ENCODE data around the gene RNASE11. TPM values are rescaled to one million over a fixed set of nuclear protein-coding genes. Genes with fewer than 3 reads are reported as not detected.

The RNASE11 gene
- total and polyA plus RNA-seq, 10 of the 15 experiments (the other 5 are each of a cell fraction or from before 2014, with no cell fraction given) = not detected

DNA sequence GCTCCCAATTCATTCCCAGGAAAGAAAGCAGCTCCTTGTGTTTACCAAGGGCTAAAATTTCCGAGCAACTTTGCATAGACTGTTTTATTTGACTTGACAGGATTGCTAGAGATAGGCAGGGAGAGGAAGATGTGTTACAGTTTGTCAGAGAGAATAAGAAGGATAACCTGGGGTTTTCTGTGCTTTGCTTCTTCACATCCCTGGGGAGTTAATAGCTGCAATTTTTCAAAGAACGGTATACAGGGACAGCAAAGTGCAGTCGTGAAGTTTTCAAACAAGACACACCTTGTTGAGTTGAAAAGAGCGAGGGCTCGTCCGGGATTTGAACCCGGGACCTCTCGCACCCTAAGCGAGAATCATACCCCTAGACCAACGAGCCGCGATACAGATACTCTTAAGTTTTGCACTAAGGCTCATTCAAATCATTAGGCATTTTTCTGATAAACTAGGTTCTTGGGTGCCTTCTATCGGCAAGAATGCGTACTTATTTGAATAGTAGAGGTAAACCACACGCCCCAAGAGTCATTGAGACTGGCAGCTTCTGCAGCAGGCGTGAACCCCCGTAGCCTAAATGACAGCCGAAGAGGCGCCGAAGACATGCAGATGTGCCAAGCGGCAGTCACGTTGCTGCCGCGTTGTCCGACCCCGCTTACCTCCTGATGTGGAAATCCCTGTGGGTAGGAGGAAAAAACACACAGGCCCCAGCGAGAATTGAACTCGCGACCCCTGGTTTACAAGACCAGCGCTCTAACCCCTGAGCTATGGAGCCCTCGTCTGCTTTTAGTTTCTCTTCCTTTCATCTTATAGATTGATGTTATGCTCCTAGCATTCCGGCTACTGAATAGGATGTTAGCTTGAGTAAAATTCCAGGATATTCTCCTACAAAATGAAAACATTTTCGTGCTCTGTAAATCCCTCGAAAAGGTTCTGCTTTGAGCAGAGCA, 25.6 kb upstream of the RNASE11 start (continued):
- TF ChIP-seq NFXL1 (IDR thresholded peaks at IDR 0.05; ENCODE audit: borderline replicate concordance) (no peak), ATF7 (IDR thresholded peaks at IDR 0.05; ENCODE audit: low read depth) (peak; percentile 43; the same call in 1 of the 2 replicates), TCF12 (IDR thresholded peaks at IDR 0.05; ENCODE audit: low read depth, low read length) (no peak; the same call in 1 of the 2 replicates), RFX5 (IDR thresholded peaks at IDR 0.05; ENCODE audit: low read depth, low read length) (no peak), RB1 (IDR thresholded peaks at IDR 0.05; ENCODE audit: borderline replicate concordance) (peak; percentile 63; the same call in 1 of the 2 replicates), ZBED1 (IDR thresholded peaks at IDR 0.05; ENCODE audit: borderline replicate concordance) (no peak; the same call in 1 of the 2 replicates), PAX8 (IDR thresholded peaks at IDR 0.05) (no peak), CREM (IDR thresholded peaks at IDR 0.05; ENCODE audit: low read depth) (0 out of 2 replicates have a peak, but pooled peaks have one; percentile 35), NFYB (IDR thresholded peaks at IDR 0.05; ENCODE audit: insufficient read depth, low read depth, low read length) (no peak), CHD4 (IDR thresholded peaks at IDR 0.05) (no peak), NBN (IDR thresholded peaks at IDR 0.05) (peak; percentile 96), TAF1 (IDR thresholded peaks at IDR 0.05; ENCODE audit: borderline replicate concordance, low read depth, low read length) (no peak), SUZ12 (IDR thresholded peaks at IDR 0.05; ENCODE audit: unreplicated experiment) (no peak), SMARCA5 (IDR thresholded peaks at IDR 0.05) (peak; percentile 94), ZNF384 (IDR thresholded peaks at IDR 0.05; ENCODE audit: borderline replicate concordance, low read depth, low read length) (no peak), NR2C1 (IDR thresholded peaks at IDR 0.05) (no peak), ETV6 (conservative IDR thresholded peaks at IDR 0.05 in 1 of 2, IDR thresholded peaks at IDR 0.05 in 1 of 2; ENCODE audit: borderline replicate concordance in 1 of 2, low read depth in 1 of 2) (0 out of 4 replicates have a peak, but pooled peaks of 1 of the 2 experiments have one; percentile 27)
- TF ChIP-seq, protein P1, sequence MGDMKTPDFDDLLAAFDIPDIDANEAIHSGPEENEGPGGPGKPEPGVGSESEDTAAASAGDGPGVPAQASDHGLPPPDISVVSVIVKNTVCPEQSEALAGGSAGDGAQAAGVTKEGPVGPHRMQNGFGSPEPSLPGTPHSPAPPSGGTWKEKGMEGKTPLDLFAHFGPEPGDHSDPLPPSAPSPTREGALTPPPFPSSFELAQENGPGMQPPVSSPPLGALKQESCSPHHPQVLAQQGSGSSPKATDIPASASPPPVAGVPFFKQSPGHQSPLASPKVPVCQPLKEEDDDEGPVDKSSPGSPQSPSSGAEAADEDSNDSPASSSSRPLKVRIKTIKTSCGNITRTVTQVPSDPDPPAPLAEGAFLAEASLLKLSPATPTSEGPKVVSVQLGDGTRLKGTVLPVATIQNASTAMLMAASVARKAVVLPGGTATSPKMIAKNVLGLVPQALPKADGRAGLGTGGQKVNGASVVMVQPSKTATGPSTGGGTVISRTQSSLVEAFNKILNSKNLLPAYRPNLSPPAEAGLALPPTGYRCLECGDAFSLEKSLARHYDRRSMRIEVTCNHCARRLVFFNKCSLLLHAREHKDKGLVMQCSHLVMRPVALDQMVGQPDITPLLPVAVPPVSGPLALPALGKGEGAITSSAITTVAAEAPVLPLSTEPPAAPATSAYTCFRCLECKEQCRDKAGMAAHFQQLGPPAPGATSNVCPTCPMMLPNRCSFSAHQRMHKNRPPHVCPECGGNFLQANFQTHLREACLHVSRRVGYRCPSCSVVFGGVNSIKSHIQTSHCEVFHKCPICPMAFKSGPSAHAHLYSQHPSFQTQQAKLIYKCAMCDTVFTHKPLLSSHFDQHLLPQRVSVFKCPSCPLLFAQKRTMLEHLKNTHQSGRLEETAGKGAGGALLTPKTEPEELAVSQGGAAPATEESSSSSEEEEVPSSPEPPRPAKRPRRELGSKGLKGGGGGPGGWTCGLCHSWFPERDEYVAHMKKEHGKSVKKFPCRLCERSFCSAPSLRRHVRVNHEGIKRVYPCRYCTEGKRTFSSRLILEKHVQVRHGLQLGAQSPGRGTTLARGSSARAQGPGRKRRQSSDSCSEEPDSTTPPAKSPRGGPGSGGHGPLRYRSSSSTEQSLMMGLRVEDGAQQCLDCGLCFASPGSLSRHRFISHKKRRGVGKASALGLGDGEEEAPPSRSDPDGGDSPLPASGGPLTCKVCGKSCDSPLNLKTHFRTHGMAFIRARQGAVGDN (IDR thresholded peaks at IDR 0.05) = no peak
- TF ChIP-seq, protein P2, sequence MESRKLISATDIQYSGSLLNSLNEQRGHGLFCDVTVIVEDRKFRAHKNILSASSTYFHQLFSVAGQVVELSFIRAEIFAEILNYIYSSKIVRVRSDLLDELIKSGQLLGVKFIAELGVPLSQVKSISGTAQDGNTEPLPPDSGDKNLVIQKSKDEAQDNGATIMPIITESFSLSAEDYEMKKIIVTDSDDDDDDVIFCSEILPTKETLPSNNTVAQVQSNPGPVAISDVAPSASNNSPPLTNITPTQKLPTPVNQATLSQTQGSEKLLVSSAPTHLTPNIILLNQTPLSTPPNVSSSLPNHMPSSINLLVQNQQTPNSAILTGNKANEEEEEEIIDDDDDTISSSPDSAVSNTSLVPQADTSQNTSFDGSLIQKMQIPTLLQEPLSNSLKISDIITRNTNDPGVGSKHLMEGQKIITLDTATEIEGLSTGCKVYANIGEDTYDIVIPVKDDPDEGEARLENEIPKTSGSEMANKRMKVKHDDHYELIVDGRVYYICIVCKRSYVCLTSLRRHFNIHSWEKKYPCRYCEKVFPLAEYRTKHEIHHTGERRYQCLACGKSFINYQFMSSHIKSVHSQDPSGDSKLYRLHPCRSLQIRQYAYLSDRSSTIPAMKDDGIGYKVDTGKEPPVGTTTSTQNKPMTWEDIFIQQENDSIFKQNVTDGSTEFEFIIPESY (IDR thresholded peaks at IDR 0.05) = no peak
- TF ChIP-seq, protein P3, sequence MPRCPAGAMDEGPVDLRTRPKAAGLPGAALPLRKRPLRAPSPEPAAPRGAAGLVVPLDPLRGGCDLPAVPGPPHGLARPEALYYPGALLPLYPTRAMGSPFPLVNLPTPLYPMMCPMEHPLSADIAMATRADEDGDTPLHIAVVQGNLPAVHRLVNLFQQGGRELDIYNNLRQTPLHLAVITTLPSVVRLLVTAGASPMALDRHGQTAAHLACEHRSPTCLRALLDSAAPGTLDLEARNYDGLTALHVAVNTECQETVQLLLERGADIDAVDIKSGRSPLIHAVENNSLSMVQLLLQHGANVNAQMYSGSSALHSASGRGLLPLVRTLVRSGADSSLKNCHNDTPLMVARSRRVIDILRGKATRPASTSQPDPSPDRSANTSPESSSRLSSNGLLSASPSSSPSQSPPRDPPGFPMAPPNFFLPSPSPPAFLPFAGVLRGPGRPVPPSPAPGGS (IDR thresholded peaks at IDR 0.05; ENCODE audit: borderline replicate concordance, insufficient read depth, low read depth, low read length, poor library complexity, severe bottlenecking) = no peak
- TF ChIP-seq, protein P4, sequence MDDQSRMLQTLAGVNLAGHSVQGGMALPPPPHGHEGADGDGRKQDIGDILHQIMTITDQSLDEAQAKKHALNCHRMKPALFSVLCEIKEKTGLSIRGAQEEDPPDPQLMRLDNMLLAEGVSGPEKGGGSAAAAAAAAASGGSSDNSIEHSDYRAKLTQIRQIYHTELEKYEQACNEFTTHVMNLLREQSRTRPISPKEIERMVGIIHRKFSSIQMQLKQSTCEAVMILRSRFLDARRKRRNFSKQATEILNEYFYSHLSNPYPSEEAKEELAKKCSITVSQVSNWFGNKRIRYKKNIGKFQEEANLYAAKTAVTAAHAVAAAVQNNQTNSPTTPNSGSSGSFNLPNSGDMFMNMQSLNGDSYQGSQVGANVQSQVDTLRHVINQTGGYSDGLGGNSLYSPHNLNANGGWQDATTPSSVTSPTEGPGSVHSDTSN (IDR thresholded peaks at IDR 0.05; ENCODE audit: insufficient replicate concordance, low read depth, low read length) = peak; percentile 68
